HCT116 (cell line): Measurements from ENCODE around the gene CAT.

ENCODE experiments used
- CTCF ChIP-seq, 3 experiments: fragments of 200-600 bp in 1 of 3; sonication (generic) in 1 of 3; IDR thresholded peaks in 2 of 3; conservative IDR thresholded peaks in 1 of 3; 2 replicates each; pipeline ENCODE4 v1.5.1; 2012 to 2017; ENCODE audit warnings: low read depth in 2 of 3, low read length in 2 of 3, antibody characterized with exemption in 1 of 3, borderline replicate concordance in 1 of 3, control low read depth in 1 of 3, mild to moderate bottlenecking in 1 of 3, mixed read lengths in 1 of 3, mixed run types in 1 of 3, moderate library complexity in 1 of 3; ENCODE audit not compliant: insufficient read depth in 1 of 3
- YY1 ChIP-seq: IDR thresholded peaks from 2 replicates; pipeline ENCODE4 v1.6.1; 2011; ENCODE audit warnings: low read length, low read depth, moderate library complexity, mild to moderate bottlenecking; ENCODE audit not compliant: insufficient replicate concordance; ENCODE audit errors: extremely low read depth

DNA sequence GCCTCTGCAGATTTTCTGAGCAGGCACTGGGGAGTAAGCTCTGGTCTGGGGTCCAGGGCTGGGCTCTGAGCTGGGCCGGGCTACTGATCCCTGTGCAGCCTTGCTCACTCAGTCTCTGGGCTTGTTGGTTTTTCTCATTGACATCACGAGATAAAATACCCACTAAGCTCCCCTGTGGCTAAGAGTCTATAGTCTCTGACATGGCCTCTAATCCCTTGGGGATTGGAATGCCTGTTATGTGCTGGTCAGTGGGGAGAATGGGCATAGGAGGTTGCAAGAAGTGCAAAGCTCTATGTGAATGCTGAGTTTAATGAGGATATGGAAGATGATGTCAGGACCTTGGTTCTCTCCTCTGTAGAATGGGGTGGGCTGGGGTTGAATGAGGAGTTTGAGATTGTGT is 51.6 kb downstream of the CAT start:
- TF ChIP-seq CTCF (IDR thresholded peaks at IDR 0.05 in 2 of 3, conservative IDR thresholded peaks at IDR 0.05 in 1 of 3; ENCODE audit: borderline replicate concordance in 1 of 3, insufficient read depth in 1 of 3, low read depth in 2 of 3, low read length in 2 of 3) (no peak), YY1 (no peak)
